Cardiac muscle cell (in vitro differentiated cells and primary cell): Measurements from ENCODE around the gene KCNMB2. TPM values are rescaled to one million over a fixed set of nuclear protein-coding genes. Genes with fewer than 3 reads are reported as not detected.

Experiments used
- DNase-seq, 2 donors: peaks; one replicate each; pipeline versions ENCODE4 v3.0.0 to v3.0.0-alpha.2; 2010 to 2017; ENCODE audit warnings: low read depth in 1 of 2, low spot score in 1 of 2
- H3K27ac ChIP-seq: fragments of 200-600 bp; sonication (generic); 2 replicates; pipeline ENCODE4 v1.5.1; 2016
- H3K27me3 ChIP-seq: fragments of 200-600 bp; sonication (generic); 2 replicates; pipeline ENCODE4 v1.6.0; 2016; ENCODE audit warnings: control low read depth
- H3K36me3 ChIP-seq: fragments of 200-600 bp; sonication (generic); 2 replicates; pipeline ENCODE4 v1.5.1; 2016; ENCODE audit warnings: control low read depth
- H3K4me1 ChIP-seq: fragments of 200-600 bp; sonication (generic); 2 replicates; pipeline ENCODE4 v1.8.1; 2017; ENCODE audit warnings: low read depth, mild to moderate bottlenecking, mixed run types
- H3K4me3 ChIP-seq: fragments of 200-600 bp; sonication (generic); 2 replicates; pipeline ENCODE4 v1.5.1; 2016; ENCODE audit warnings: mild to moderate bottlenecking
- H3K9me3 ChIP-seq: fragments of 200-600 bp; sonication (generic); 2 replicates; pipeline ENCODE4 v1.5.1; 2017; ENCODE audit warnings: low read depth, mild to moderate bottlenecking, control low read depth
- polyA plus RNA-seq: library from polyadenylated mRNA; unstranded; fragments of >200 nt; fragmentation: Nextera tagmentation; extraction: Ambion mirVana; gene quantifications from 2 replicates; pipeline ENCODE4 v1.2.1, GENCODE V29; 2016
- total RNA-seq: library from RNA; depleted of rRNA; stranded (reverse); fragments of >200 nt; gene quantifications from 2 replicates; pipeline ENCODE4 v1.2.3, GENCODE V29; 2016
- TF ChIP-seq, protein P1 (sequence below): IDR thresholded peaks from 2 replicates; pipeline ENCODE4 v1.5.1; 2012; ENCODE audit warnings: low read depth, mild to moderate bottlenecking, low read length

Gene KCNMB2
- total and polyA plus RNA-seq, 2 experiments from 2014 or later = 0.33 TPM; not detected in 1

- Histone ChIP-seq H3K4me3 (no peak overlapping the region), H3K27ac (no peak overlapping the region), H3K9me3 (no peaks in the 10 kb centered on the region), H3K36me3 (no peaks in the 10 kb centered on the region), H3K4me1 (no peaks in the 10 kb centered on the region), H3K27me3 (no peaks in the 10 kb centered on the region)
- DNase-seq = no peak
- TF ChIP-seq, protein P1, sequence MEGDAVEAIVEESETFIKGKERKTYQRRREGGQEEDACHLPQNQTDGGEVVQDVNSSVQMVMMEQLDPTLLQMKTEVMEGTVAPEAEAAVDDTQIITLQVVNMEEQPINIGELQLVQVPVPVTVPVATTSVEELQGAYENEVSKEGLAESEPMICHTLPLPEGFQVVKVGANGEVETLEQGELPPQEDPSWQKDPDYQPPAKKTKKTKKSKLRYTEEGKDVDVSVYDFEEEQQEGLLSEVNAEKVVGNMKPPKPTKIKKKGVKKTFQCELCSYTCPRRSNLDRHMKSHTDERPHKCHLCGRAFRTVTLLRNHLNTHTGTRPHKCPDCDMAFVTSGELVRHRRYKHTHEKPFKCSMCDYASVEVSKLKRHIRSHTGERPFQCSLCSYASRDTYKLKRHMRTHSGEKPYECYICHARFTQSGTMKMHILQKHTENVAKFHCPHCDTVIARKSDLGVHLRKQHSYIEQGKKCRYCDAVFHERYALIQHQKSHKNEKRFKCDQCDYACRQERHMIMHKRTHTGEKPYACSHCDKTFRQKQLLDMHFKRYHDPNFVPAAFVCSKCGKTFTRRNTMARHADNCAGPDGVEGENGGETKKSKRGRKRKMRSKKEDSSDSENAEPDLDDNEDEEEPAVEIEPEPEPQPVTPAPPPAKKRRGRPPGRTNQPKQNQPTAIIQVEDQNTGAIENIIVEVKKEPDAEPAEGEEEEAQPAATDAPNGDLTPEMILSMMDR = no peak
Observed at GRCh38 chr3:178705925-178706324, 169.7 kb downstream of the KCNMB2 start.

GRCh38 chr3:178706411-178706810 is 170.2 kb downstream of the KCNMB2 start:
- no peak overlapping the region for H3K4me3 ChIP-seq
- H3K36me3 ChIP-seq = no peaks in the 10 kb centered on the region
- no peak for DNase-seq
- no peak overlapping the region for H3K27ac ChIP-seq
- TF ChIP-seq, protein P1 = no peak
- H3K4me1 ChIP-seq = no peaks in the 10 kb centered on the region
- no peaks in the 10 kb centered on the region for H3K9me3 ChIP-seq
- H3K27me3 ChIP-seq = no peaks in the 10 kb centered on the region

- Histone ChIP-seq H3K4me1 (no peaks in the 10 kb centered on the region), H3K27ac (no peak overlapping the region), H3K36me3 (no peaks in the 10 kb centered on the region), H3K9me3 (no peaks in the 10 kb centered on the region), H3K27me3 (no peaks in the 10 kb centered on the region), H3K4me3 (no peak overlapping the region)
- TF ChIP-seq, protein P1 = no peak
- DNase-seq = no peak
Observed at GRCh38 chr3:178707311-178708031, 171.2 kb downstream of the KCNMB2 start.

- Histone ChIP-seq H3K27me3 (no peaks in the 10 kb centered on the region), H3K27ac (no peak overlapping the region), H3K4me1 (no peaks in the 10 kb centered on the region), H3K9me3 (no peaks in the 10 kb centered on the region), H3K36me3 (no peaks in the 10 kb centered on the region), H3K4me3 (no peak overlapping the region)
- TF ChIP-seq, protein P1 = no peak
- DNase-seq = peak in 1 of 2 donors; percentile 5
Observed at GRCh38 chr3:178709051-178709450, 172.8 kb downstream of the KCNMB2 start.

DNA sequence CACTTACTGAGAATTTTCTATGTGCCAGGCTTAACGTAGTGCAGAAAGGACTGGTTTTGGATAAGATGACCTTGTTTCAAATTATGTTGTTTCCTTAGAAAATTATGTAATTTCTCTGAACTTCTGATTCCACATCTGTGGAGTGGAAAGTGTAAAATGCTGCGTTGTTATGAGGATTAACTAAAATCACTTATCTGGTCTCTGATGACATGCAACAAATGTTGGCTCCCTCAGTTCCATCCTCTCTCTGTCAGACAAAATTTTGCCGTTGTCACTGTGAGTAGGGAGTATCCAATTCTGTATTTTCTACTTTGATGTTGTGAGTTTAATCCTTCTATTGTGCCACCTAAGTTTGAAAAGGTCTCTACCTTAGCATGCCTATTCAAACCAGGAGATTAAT is 175.5 kb downstream of the KCNMB2 start:
- Histone ChIP-seq H3K27ac (no peak overlapping the region), H3K4me1 (no peaks in the 10 kb centered on the region), H3K9me3 (no peaks in the 10 kb centered on the region), H3K27me3 (no peaks in the 10 kb centered on the region), H3K4me3 (no peak overlapping the region), H3K36me3 (no peaks in the 10 kb centered on the region)
- TF ChIP-seq, protein P1 = no peak
- DNase-seq = no peak
